ENCODE results near the gene TM9SF1. TPM values are rescaled to one million over a fixed set of nuclear protein-coding genes. Genes with fewer than 3 reads are reported as not detected.
"Not testable (repeated sequence)": the region's sequence is repeated elsewhere in the genome, so short reads cannot be mapped to it uniquely, and the experiment has no call there.

Gene TM9SF1
- total and polyA plus RNA-seq, 8 donors, result 28.1 to 72.5 (median 35.2) TPM

DNA sequence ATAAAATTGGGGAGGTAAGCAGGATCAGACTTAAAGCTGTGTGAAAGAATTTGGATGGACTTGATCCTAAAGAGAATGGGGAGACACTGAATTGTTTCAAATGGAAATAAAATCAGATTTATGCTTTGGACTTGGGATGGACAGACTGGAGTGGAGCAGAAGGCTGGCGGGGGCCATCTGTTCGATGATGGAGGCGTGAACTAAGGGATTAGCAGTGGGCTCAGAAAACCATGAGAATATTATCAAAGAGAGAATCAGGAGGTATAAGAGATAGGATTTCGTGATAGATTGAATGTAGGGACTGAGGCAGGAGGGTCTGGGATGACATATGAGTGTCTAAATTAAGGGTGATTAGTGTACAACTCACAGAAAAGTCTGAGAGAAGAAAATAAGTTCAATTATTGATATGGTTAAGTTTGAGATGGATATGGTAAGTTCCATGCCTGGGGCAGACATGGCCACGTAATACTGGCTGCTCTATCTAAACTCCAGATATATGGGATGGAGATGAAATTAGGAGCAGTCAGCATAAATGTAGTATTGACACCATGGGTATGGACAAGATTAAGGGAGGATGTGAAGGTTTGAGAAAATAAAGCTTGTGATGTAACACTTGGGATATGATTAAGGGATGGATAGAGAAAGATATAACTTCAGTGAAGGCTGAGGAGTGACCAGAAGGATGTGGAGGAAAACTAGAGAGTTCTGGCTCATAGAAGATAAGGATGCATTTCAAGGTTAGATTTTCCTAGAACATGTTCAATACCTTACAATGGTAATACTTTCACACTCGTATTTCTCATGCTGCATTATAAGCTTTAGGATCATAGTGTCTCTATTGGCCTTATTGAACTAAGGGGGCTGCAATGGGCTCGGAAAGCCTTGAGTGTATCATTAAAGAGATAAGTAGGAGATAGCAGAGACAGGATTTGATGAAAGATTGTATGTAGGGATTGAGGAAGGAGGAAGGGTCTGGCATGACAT, 9.2 kb upstream of the TM9SF1 start:
- no peak for ATAC-seq
- Histone ChIP-seq H3K4me3 (no peak overlapping the region), H3K36me3 (peaks cover 0 to 84% of the 10 kb centered on the region in 2 donors), H3K27me3 (no peaks in the 10 kb centered on the region), H3K9me3 (peaks cover 0 to 2% of the 10 kb centered on the region in 2 donors), H3K27ac (no peak overlapping the region), H3K4me1 (peaks cover 0 to 4% of the 10 kb centered on the region in 2 donors)
- no peak for TF ChIP-seq CTCF (IDR thresholded peaks at IDR 0.05)
- no peak for DNase-seq
- intact Hi-C loops (cut with DNase I), result no loop called here

GRCh38 chr14:24203249-24203886, 8.1 kb upstream of the TM9SF1 start:
- DNase-seq; H3K27me3 ChIP-seq; H3K9me3 ChIP-seq; intact Hi-C loops (cut with DNase I); ATAC-seq; H3K4me3 ChIP-seq; H3K27ac ChIP-seq: not testable (repeated sequence)
- H3K36me3 ChIP-seq, result peaks cover 0 to 73% of the 10 kb centered on the region in 2 donors
- peaks cover 0 to 10% of the 10 kb centered on the region in 2 donors for H3K4me1 ChIP-seq

- H3K4me1 ChIP-seq, result peaks cover 0 to 16% of the 10 kb centered on the region in 2 donors
- intact Hi-C loops (cut with DNase I); H3K27ac ChIP-seq; DNase-seq; H3K4me3 ChIP-seq; H3K9me3 ChIP-seq; H3K27me3 ChIP-seq; ATAC-seq: not testable (repeated sequence)
- peaks cover 0 to 65% of the 10 kb centered on the region in 2 donors for H3K36me3 ChIP-seq
Observed at GRCh38 chr14:24202538-24202937, 7.3 kb upstream of the TM9SF1 start.

DNA sequence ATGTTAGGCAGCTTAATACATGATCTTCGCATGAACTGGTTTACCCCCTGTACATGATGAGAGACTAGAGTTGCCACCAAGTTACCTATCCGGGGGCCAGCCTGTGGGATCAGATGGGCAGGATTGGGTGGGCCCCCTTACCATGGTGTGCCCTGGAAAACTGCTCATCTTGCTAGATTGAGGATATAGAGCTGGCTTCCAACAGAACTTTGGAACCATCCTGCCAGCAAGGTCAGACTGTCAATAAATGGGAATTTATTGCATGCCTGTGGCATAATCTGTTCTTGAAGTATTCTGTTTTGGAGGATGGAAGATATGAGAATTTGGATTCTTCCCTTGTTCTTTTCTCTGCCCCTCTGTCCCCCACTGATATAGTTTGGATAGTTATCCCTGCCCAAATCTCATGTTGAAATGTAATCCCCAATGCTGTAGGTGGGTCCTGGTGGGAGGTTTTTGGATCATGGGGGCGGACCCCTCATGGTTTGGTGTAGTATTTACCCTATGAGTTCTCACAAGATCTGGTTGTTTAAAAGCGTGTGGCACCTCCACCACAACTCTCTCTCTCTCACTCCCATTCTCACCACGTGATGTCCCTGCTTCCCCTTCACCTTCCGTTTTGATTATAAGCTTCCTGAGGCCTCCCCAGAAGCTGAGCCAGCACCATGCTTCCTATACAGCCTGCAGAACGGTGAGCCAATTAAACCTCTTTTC, 3.7 kb upstream of the TM9SF1 start:
- no peak for TF ChIP-seq CTCF (IDR thresholded peaks at IDR 0.05)
- intact Hi-C loops (cut with DNase I), result no loop called here
- Histone ChIP-seq H3K4me1 (peaks cover 15 to 42% of the 10 kb centered on the region in 2 donors), H3K27me3 (no peaks in the 10 kb centered on the region), H3K36me3 (peaks cover 0 to 32% of the 10 kb centered on the region in 2 donors), H3K4me3 (no peak overlapping the region), H3K27ac (no peak overlapping the region), H3K9me3 (peaks cover 0 to 2% of the 10 kb centered on the region in 2 donors)
- no peak for DNase-seq
- ATAC-seq, result no peak

GRCh38 chr14:24197056-24197450, 1.8 kb upstream of the TM9SF1 start:
- Histone ChIP-seq H3K4me1 (peaks cover 16 to 45% of the 10 kb centered on the region in 2 donors), H3K27me3 (no peaks in the 10 kb centered on the region), H3K27ac (peak overlapping the region in 1 of 2 donors; percentile 98), H3K36me3 (peaks cover 0 to 25% of the 10 kb centered on the region in 2 donors), H3K9me3 (peaks cover 0 to 2% of the 10 kb centered on the region in 2 donors), H3K4me3 (peak overlapping the region; percentile 95 to 98)
- intact Hi-C loops (cut with DNase I), result no loop called here
- ATAC-seq, result no peak
- no peak for DNase-seq
- no peak for TF ChIP-seq CTCF (IDR thresholded peaks at IDR 0.05)

Measured in left lung (tissue), 10 donors.